Left cardiac atrium (tissue), 4 donors: ENCODE measurements around the gene ZNF254. TPM values are rescaled to one million over a fixed set of nuclear protein-coding genes. Genes with fewer than 3 reads are reported as not detected.

ENCODE experiments used
- ATAC-seq, 2 donors: fragments of 200-7000 bp; cut with Tn5 transposase; one replicate each; pipeline ENCODE4 v1.9.1; 2020; ENCODE audit warnings: mild to moderate bottlenecking in 2 of 2, moderate library complexity in 2 of 2
- DNase-seq: peaks from one replicate; pipeline ENCODE4 v3.0.0-alpha.2; 2020
- intact Hi-C, 2 donors: fragments of 100-400 bp; cut with DNase I; formaldehyde crosslinking; loops; one replicate each; pipeline versions ENCODE4 v1.14.1 to v1.15.1; 2022 to 2023
- total RNA-seq, 2 donors: library from RNA; stranded (reverse); fragmentation: NEBNext Ultra II Directional; extraction: Animal tissue kit (Norgen Biotek cat#: 25700); gene quantifications; one replicate each; pipeline ENCODE4 v1.2.1, GENCODE V29; 2021
- donor health status: DM: no; HTN: yes; CAD: no.
- donor health status: DM: no; HTN: yes; CAD: no; lungs with severe emphysema.
- donor health status: DM: yes; HTN: yes; CAD: no.
- donor health status: Dilated cardiomyopathy.

Gene ZNF254
- total RNA-seq, 2 donors from 2014 or later = 11.7 to 12.1 TPM

- no peak for DNase-seq
- no peak for ATAC-seq
- intact Hi-C loops = no loop called here
These were observed 90.7 kb downstream of the ZNF254 start for GRCh38 chr19:24177686-24178085.

GRCh38 chr19:24178207-24178606, 91.2 kb downstream of the ZNF254 start:
- intact Hi-C loops = no loop called here
- DNase-seq (no peak), ATAC-seq (no peak)

Other genes with a start within 250 kb of the ZNF254 start
- under 1 TPM; 0.53 to 0.60 TPM for gene ZNF726, start 172.3 kb upstream of the ZNF254 start, total RNA-seq